Stimulated activated CD4-positive, alpha-beta T cell treated with anti-CD3 and anti-CD28 coated beads, Interleukin-1b, Interleukin-23, amount 100 ng/mL, for 48 hours (primary cell): ENCODE measurements around the gene UNC13C.
A peak's percentile ranks its signal among the peaks of the same experiment; 100 is the strongest.
"Not testable (repeated sequence)": the region's sequence is repeated elsewhere in the genome, so short reads cannot be mapped to it uniquely, and the experiment has no call there.

Source experiments
- DNase-seq: peaks from one replicate; pipeline ENCODE4 v3.0.0-alpha.2; 2020

The UNC13C gene

DNA sequence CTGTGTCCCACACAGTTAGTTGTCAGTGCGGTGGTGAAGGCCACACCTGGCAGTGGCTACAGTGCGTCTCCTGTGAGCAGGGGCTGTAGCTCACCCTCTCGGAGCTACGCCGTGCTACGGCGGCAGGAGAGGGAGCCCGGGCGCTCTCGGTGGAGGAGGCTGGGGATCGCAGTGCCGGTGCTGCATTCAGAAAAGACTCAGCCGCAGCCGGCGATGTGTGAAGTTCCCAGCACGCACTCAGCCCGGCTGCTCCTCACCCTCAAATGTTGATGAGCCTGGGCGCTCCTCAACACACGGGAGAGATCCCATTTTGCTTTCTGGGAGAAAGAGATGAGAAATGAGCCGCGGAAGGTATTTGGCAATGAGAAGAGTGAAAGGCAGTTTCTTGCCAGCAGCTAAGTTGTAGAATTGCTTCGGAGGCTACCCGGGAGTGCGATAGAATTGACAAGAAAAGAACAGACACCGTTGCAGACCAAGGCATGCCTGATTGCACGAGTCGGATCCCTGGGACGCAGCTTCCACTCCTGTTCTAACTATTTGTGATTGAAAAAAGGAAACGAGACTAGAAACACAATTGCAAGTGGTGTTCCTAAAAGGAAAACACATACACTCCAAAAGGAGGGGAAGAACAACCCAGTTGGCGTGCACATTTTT, at the start of gene UNC13C:
TSS of gene UNC13C (plus strand) at position 189 of the 654 bp plus-strand sequence. CDS start 34,463 bp downstream, outside the sequence.
- no peak for DNase-seq

DNA sequence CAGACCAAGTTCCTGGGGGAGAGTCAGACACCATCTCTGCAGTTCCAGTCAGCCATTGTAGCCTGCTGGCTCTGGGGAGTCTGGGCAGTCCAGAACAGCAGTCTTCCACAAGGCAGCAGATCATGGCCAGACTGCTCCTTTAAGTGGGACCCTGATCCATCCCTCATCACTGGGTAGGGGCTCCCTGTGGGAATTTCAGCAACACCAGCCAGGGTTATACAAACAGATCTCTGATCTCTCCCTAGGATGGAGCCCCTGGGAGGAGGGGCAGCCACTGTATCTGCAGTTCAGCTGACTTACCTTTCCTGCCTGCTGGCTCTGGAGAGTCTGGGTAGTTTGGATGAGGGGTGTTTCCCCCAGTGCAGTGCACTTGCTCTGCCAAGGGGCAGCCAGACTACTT, 42.1 kb upstream of the UNC13C start:
- no peak for DNase-seq

DNA sequence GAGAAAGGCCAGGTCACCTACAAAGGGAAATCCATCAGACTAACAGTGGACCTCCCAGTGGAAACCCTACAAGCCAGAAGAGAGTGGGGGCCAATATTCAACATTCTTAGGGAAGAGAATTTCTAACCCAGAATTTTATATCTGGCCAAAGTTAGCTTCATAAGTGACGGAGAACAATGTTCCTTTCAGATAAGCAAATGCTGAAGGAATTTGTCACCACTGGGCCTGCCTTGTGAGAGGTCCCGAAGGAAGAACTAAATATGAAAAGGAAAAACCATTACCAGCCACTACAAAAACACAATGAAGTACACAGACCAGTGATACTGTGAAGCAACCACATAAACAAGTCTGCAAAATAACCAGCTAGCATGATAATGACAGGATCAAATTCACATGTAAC, 40.6 kb upstream of the UNC13C start:
- not testable (repeated sequence) for DNase-seq

DNA sequence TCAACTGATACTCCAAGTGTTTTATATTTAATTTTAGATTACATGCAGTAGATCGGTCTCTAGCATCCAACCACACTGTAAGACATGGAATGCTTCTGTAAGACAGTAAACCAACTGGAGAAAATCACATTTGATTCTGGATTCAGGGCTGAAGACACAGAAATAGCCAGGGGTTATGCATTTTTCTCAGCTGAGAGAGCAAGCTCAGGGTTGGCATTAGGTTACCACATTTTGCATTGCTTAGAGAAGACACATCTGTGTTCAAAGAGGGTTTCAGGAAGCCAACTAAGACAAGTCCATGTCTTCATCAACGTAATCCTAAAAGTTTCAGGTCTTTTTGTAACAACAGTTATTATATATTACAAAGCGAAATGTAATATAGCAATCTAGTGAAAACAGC, 27.7 kb upstream of the UNC13C start:
- DNase-seq: no peak

DNA sequence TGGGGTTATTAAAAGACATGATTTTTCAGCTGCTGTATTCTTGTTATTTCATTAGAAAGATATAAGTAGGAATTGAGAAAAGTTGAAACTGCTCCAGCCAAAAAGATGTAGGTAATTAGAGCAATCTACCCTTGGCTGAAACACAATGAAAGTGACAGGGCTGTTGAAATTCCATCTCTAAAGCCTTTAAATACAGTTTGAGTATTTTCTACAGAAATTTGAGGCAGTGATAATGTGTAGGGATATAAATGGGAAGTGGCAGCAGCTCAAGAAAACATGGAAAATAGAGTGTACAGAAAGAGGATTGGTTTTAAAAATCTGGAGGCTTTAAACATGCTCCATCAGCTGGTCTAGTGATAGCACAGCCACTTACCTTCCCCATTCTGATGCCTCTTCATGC, 22.8 kb upstream of the UNC13C start:
- no peak for DNase-seq

DNA sequence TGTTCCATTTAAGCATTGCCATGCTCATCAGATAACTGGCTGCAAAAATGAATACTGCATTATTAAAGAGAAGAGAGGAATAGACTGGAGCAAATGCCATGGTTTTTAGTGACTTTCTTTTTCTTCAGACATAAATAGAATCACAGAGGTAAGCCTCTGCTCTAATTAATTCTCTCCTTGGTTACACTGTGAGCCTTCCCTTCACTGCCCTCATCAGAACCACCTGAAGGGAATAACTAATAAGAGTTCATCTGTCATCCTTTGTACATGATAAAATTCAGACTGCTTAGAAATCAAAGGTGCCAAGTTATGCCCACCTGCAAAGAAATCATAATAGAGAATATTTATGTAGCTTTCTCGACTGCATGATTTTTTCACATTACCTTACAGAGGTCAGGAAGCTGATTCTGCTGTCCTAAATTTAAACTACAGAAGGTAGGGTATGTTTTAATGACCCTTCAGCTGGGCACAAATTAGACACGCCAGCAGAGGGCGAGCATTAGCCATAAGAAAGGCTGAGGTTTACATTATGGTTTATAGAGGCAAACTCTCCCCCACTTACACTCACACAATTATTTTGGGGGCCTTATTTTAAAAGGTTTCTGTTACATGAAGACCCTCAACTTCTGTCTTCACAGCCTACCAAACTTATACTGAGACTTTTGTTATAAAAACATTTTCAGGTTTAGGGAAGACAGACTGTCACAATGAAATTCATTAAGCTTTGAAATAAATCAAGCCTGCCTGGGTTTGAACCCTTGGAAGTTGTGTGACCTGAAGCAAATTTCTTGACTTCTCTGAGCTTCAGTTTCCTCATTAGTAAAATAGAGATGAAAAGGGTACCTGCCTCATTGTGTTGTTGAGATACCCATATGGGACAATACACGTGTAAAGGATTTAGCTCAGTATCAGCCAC, 15.3 kb upstream of the UNC13C start:
- peak; percentile 5 for DNase-seq

DNA sequence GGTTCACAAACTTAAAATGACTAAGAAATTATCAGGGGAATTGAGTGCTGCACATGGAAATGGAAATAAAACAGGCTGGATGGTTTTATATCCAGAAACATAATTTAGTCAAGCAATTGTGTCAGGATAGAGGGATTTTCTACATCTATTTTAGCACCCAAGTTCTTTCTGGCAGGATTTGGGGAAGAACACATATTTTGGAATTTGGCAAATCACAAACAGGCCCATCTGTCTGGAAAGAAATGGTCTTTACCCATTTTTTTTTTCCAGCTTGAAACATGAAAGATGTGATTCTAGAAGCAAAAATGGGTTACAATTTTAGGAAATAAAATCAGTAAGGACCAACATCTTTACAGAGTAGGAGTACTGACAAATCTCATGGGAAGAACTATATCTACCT, 14.4 kb upstream of the UNC13C start:
- no peak for DNase-seq

DNA sequence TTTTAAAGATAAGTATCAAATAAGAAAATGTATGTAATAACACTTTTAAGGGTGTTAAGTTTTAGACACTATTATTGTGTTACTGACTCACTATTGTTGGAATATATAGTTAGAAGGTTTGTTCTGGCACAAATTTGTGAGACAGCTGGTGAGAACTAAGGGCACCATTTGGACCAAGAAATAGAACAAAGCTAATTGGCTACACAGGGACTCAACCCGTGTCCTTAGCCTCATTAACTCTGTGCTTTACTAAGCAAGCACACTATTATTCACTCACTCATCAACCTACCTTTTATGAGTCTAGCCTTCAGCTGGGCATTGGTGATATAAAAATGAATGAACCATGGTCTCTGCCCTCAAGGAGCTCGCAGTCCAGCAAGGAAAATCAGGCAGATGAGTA, 4.1 kb upstream of the UNC13C start:
- DNase-seq: no peak

DNA sequence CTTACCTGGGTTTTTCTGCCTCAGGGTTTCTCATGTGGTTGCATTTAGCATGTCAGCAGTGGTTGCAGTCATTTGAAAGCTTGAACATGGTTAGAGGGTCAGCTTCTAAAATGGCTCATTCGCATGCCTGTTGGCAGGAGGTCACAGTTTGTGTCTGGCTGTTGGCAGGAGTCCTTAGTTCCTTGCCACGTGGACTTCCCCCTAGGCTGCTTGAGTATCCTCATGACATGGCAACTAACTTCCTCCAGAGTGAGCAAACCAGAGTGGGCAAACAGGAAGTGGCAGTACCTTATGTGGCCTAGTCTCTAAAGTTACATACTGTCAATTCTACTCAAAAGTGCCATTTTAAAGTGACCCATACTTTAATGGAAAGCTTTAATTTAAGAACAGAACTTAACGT, 3.4 kb upstream of the UNC13C start:
- no peak for DNase-seq

DNA sequence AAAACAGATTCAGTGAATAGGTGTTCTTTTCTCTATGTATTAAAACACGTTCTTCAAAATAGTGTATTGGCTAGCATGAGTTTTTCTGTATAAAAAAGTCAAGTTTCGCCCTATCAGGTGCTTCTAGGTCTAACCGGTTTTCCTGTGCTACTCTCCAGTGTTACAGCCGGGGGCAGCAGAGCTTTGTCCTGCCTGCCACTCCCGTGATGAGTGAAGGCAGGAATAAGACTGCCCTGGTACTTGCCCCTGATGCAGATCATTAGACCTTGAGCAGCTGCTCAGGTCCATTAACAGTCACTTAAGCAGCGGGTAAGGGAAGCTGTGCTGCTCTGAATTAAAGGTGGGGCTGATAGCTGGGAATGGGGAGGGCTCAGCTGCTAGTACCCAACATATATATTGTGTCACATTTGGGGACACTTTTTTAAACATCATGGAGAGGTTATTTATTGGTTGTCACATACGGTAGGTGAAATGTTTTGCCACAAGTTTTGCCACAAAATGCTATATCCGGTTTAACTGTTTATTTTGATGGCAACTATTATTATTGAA, 1.3 kb upstream of the UNC13C start:
- DNase-seq: no peak

DNA sequence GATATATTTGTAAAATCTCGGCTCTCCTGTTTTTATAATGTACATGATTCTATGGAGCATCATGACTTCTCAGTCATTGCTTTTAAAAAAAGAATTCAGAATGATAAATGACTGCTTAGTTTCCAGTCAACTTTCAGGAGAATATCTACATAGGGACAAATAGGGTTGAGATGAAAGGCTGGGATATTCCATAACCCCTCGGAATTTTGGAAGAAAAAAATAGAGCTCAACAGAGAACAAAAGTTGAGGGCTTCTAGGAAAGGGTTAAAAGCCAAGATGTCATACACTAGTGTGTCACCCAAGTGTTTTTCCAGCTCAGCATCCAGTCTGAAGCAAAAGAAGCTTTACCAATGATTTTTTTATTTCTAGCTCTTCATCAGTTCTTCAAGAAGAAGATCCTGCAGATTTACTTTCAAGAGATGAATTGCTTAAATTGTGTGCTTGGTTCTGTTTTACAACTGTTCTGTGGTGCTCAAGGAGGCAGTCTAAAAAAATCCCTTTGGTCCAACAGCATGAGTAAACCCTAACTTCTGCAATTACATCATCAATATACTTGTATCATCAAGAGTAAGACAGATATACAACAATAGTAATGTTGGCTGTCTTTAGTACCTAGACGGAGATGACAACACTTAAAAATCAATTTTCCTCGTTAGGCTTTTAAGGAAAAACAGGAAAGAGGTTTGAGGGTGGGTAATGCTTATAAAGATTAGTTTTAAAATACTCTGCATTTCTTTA, 979 bp downstream of the UNC13C start:
- DNase-seq: no peak

DNA sequence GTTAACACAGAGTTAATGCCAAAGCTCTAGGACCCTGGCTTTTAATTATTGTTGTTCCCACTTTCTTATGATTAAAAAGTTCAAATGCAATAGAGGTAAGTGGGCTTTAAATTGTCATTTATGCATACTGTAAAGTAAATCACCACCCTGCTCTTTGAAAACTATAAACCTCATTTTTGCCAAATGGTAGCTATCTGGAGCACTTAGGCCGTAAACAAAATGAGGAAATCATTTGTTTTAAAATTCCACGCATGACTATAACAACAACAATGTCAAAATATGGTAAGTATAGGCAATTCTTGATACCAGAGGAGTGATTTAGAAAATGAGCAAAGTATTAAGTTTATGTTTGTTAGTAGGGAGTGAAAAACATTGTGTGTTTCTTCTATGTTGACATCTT, 1.8 kb downstream of the UNC13C start:
- DNase-seq: no peak

DNA sequence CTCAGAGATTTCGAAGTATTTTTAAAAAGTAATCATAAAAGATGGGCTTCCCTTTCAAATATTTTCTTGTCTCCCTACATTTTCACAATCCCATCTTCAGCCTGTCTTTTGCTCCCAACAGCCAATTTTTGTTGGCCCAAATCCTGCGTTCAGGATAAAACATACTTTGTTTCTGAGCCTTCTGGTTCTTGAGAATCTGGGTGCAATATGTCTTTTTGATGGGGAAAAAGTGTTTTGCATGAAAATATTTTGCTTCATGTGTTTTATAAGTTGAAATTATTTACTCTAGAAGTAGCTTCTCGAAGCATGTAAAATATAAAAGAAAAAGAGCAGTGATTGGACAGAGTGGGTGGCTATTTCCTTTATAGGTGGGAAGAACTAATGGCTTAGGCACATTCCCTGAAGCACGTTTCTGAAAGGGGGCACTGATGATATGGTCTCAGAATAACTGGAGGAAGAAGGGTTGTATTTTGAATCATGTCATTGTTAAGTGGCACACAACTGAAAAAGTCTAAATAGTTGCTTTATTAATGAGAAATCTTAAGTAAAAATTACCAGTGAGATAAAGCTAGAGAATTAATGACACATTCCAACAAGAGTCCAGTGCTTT, 3.9 kb downstream of the UNC13C start:
- DNase-seq: no peak

DNA sequence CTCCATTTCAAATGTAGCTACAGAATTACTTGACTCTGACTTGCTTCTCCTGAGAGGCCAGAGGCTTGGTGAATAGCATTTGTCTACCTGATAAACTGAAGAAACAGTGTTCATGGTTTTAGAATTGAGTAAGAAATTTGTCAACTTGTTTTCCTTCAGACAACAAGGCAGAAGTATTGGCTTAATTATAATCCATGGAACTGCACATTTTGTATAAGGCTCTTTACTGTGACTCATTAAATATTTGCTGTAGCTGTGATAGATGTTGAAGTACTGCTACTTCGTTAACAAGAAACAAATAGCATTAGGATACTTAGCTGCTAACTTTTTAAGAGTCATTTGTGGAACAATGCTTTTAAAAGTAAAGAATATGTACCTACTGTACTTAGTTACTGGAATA, 4.6 kb downstream of the UNC13C start:
- DNase-seq: no peak

DNA sequence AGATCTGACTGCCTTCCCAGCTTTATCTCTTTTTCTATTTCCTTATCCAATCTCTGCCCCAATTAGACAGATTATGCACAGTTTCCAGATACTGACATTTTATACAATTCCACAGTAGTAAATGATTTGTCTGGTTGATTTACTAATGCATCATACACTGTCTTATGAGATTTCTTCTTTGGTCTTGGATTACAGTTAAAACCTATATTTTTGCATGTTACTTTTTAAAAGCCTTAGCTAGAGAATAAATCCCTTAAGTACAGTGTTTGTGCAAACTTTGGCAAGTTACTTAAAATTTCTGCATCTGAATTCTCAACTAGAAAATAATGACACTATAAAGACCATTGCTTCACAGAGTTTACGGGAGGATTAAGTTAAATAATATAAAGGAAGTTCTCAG, 6.0 kb downstream of the UNC13C start:
- DNase-seq: no peak

DNA sequence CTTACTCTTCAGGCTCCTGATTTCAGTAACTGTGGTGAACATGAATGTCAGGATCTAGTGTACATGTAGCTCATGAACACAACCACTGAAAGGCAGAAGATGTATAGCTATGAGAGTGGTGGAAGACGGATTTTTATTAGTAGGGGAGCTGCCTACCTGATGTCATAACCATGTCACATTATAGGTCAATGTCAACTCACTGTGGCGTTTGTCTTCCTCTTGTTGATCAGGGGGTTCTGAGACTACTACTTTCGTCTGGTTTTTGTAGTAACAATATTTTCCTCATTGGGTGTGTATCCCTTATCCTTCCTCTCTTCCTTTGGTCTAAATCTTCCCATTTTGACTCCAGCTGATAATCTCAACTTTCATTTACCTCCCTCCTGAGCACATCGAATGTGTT, 7.3 kb downstream of the UNC13C start:
- DNase-seq: no peak

DNA sequence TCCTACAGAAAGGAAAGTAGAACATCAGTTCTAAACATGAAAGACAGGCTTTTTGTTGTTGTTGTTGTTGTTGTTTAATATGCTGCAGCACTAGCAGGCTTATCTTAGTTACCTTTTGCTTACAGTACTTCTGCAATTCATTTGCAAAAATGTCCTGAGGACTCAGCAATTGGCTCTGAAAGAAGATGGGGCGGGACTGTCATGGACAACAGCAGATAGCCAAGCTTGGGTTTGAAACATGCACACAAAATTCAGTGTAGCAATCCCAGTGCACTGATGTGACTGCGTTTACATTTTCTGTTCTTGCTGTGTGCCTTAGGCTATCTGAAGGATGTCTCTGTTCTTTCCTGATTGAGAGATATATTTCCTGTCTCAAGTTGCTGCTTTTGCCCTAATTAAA, 9.2 kb downstream of the UNC13C start:
- DNase-seq: no peak

DNA sequence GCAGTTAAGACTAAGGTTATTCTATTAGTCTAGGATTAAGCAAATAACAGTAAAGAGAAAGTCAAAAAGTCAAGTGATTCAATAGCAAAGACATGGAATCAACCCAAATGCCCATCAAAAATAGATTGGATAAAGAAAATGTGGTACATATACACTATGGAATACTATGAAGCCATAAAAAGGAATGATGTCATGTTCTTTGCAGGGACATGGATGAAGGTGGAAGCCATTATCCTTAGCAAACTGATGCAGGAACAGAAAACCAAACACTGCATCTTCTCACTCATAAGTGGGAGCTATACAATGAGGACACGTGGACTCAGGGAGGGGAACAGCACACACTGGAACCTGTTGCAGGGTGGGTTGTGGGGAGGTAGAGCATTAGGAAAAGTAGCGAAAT, 29.0 kb downstream of the UNC13C start:
- no peak for DNase-seq

DNA sequence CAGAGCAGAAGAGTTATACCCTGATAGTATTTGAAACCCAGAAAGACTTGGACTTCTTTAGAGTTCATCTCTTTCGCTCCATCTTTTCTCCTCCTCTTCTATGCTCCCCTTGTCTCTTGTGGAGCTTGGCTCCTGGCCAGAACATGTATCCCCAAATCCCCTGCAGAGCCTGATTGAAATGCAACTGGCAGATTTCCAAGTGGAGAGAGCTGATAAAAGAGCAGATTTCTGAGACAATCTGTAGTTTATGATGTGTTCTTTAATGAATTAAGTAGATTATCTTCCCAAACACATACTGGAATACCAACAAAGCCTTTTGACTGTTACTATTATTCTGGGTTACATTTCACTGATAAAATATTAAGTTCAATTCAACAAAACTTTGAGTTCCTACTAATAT, 33.4 kb downstream of the UNC13C start:
- DNase-seq: no peak

DNA sequence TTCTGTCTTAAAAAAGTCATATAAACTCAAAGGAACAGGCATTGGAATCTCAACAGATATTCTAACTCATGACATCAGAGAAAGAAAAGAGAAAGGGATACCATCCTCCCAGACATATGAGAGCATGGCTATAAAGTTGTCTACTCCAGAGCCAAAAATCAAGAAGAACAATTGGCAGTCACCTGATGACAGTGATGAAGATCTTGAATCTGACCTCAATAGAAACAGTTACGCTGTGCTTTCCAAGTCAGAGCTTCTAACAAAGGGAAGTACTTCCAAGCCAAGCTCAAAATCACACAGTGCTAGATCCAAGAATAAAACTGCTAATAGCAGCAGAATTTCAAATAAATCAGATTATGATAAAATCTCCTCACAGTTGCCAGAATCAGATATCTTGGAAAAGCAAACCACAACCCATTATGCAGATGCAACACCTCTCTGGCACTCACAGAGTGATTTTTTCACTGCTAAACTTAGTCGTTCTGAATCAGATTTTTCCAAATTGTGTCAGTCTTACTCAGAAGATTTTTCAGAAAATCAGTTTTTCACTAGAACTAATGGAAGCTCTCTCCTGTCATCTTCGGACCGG, 35.9 kb downstream of the UNC13C start:
- no peak for DNase-seq

DNA sequence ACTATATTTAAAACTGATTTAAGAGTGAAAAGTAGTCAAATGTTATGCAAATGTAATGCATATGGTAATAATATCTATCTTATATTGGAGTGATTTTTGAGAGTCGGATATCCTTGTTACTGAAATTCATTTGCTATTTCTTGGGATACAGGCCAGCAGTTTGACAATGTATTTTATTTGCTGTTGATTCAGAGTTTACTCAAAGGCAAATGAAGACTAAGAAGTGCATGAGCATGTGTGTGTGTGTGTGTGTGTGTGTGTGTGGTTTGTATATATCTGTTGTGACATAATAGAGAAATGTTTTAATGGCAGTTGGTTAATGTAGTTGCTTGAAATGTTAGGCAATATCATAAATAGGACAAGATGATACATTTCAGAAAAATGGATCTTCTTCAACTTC, 39.0 kb downstream of the UNC13C start:
- no peak for DNase-seq

DNA sequence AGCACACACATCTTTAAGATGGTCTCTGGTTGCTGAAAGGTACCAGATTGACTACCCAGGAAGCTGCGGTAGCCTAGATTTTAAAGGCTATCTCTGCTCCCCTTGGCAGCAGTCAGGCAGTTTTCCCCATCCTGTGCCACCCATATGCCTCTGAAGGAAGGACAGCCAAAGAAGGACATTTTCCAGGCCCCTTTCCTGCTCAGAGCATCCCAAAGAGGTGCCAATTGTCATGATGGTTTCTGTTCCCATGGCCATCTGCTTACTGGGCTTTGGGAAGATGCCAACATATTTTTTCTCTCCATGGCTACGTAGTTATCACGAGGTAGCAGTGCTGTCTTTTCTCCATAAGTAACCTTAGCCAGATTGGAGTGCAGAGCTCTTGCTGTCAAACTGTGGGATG, 39.7 kb downstream of the UNC13C start:
- DNase-seq: no peak

DNA sequence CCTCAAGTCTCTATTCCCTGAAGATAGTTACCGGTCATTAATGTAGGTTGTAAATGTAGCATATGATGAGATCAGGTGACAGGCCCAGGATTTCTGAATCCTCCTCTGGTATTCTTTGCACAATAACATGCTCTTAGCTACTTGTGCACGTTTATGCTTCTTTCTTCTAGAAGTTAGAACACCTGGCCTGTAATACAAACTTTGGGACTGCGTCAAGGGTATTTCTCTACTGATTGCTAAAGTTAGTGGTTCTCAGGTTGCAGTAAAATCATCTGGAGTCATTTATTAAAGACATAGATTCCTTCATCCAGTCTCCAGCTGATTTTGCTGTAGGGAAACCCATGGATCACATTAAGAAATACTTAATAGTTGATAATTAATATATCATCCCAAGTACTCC, 48.0 kb downstream of the UNC13C start:
- DNase-seq: no peak
